Head of caudate nucleus (tissue), 42 donors: Measurements from ENCODE around the gene DACH1.

Experiments used
- DNase-seq, 42 donors: peaks; one replicate each; pipeline versions ENCODE4 v3.0.0 to v3.0.0-alpha.2; 2020 to 2021; ENCODE audit warnings: mixed read lengths in 7 of 42
- intact Hi-C: fragments of 100-400 bp; cut with DNase I; formaldehyde crosslinking; loops from one replicate; pipeline ENCODE4 v1.15.0; 2022

Gene DACH1

GRCh38 chr13:71481501-71481900 is 385.5 kb downstream of the DACH1 start:
- DNase-seq, result no peak
- intact Hi-C loops, result no loop called here

- intact Hi-C loops, result no loop called here
- DNase-seq, result no peak
Observed at GRCh38 chr13:71481046-71481445, 386.0 kb downstream of the DACH1 start.

- no peak for DNase-seq
- intact Hi-C loops, result no loop called here
Observed at GRCh38 chr13:71477735-71478134, 389.3 kb downstream of the DACH1 start.

GRCh38 chr13:71474936-71475335 is 392.1 kb downstream of the DACH1 start:
- DNase-seq, result no peak
- intact Hi-C loops, result no loop called here

- no peak for DNase-seq
- intact Hi-C loops, result no loop called here
Observed at GRCh38 chr13:71469626-71470025, 397.4 kb downstream of the DACH1 start.

GRCh38 chr13:71464686-71465085 is 402.3 kb downstream of the DACH1 start:
- no peak for DNase-seq
- intact Hi-C loops, result no loop called here

GRCh38 chr13:71461892-71462291 is 405.1 kb downstream of the DACH1 start:
- no peak for DNase-seq
- intact Hi-C loops, result no loop called here

- intact Hi-C loops, result no loop called here
- DNase-seq, result no peak
Observed at GRCh38 chr13:71460211-71460610, 406.8 kb downstream of the DACH1 start.

GRCh38 chr13:71459708-71460107 is 407.3 kb downstream of the DACH1 start:
- intact Hi-C loops, result no loop called here
- no peak for DNase-seq

GRCh38 chr13:71457645-71458044 is 409.4 kb downstream of the DACH1 start:
- DNase-seq, result no peak
- intact Hi-C loops, result no loop called here

- intact Hi-C loops, result no loop called here
- no peak for DNase-seq
Observed at GRCh38 chr13:71456136-71456535, 410.9 kb downstream of the DACH1 start.

- intact Hi-C loops, result no loop called here
- no peak for DNase-seq
Observed at GRCh38 chr13:71454509-71454908, 412.5 kb downstream of the DACH1 start.

- intact Hi-C loops, result no loop called here
- DNase-seq, result no peak
Observed at GRCh38 chr13:71448080-71448630, 418.8 kb downstream of the DACH1 start.

GRCh38 chr13:71437704-71438103 is 429.3 kb downstream of the DACH1 start:
- DNase-seq, result no peak
- intact Hi-C loops, result no loop called here

GRCh38 chr13:71430681-71431080 is 436.3 kb downstream of the DACH1 start:
- no peak for DNase-seq
- intact Hi-C loops, result no loop called here

GRCh38 chr13:71417205-71417604 is 449.8 kb downstream of the DACH1 start:
- no peak for DNase-seq

GRCh38 chr13:71412231-71412630 is 454.8 kb downstream of the DACH1 start:
- no peak for DNase-seq
- intact Hi-C loops, result no loop called here

More at GRCh38 chr13:71417205-71417604, 449.8 kb downstream of the DACH1 start:
- intact Hi-C loops, result no loop called here

- no peak for DNase-seq
- intact Hi-C loops, result no loop called here
Observed at GRCh38 chr13:71408416-71408815, 458.6 kb downstream of the DACH1 start.

GRCh38 chr13:71399631-71400215 is 467.3 kb downstream of the DACH1 start:
- DNase-seq, result no peak
- intact Hi-C loops, result no loop called here

GRCh38 chr13:71396149-71396548 is 470.9 kb downstream of the DACH1 start:
- intact Hi-C loops, result no loop called here
- DNase-seq, result no peak

- intact Hi-C loops, result no loop called here
- DNase-seq, result no peak
Observed at GRCh38 chr13:71395053-71395452, 472.0 kb downstream of the DACH1 start.

GRCh38 chr13:71394176-71394575 is 472.8 kb downstream of the DACH1 start:
- intact Hi-C loops, result no loop called here
- DNase-seq, result no peak
